COR-L47 (cell line): ENCODE results near the gene ADGRL3.

ENCODE experiments used
- DNase-seq: peaks from one replicate; lab custom pipeline; 2025; lab: John Stamatoyannopoulos, UW

The ADGRL3 gene

GRCh38 chr4:61996943-61997342 lies 796.8 kb downstream of the ADGRL3 start:
- no peak for DNase-seq

GRCh38 chr4:61997831-61998230 lies 797.7 kb downstream of the ADGRL3 start:
- DNase-seq, result no peak

GRCh38 chr4:62003695-62004094 lies 803.6 kb downstream of the ADGRL3 start:
- no peak for DNase-seq

- DNase-seq, result no peak
These were observed 804.8 kb downstream of the ADGRL3 start for GRCh38 chr4:62004881-62005280.

GRCh38 chr4:62006108-62006507 lies 806.0 kb downstream of the ADGRL3 start:
- DNase-seq, result no peak

GRCh38 chr4:62015043-62015739 lies 815.1 kb downstream of the ADGRL3 start:
- DNase-seq, result no peak

GRCh38 chr4:62018537-62018936 lies 818.4 kb downstream of the ADGRL3 start:
- DNase-seq, result no peak

- DNase-seq, result no peak
These were observed 823.5 kb downstream of the ADGRL3 start for GRCh38 chr4:62023633-62024032.

GRCh38 chr4:62028745-62029144 lies 828.6 kb downstream of the ADGRL3 start:
- peak; percentile 40 for DNase-seq

- no peak for DNase-seq
These were observed 830.8 kb downstream of the ADGRL3 start for GRCh38 chr4:62030958-62031357.

GRCh38 chr4:62037571-62037970 lies 837.4 kb downstream of the ADGRL3 start:
- no peak for DNase-seq

- no peak for DNase-seq
These were observed 851.2 kb downstream of the ADGRL3 start for GRCh38 chr4:62051332-62051731.

- DNase-seq, result no peak
These were observed 853.8 kb downstream of the ADGRL3 start for GRCh38 chr4:62053974-62054373.

GRCh38 chr4:62057031-62057430 lies 856.9 kb downstream of the ADGRL3 start:
- no peak for DNase-seq

GRCh38 chr4:62058571-62058970 lies 858.4 kb downstream of the ADGRL3 start:
- no peak for DNase-seq

GRCh38 chr4:62070291-62070852 lies 870.2 kb downstream of the ADGRL3 start:
- no peak for DNase-seq

GRCh38 chr4:62075089-62075488 lies 875.0 kb downstream of the ADGRL3 start:
- DNase-seq, result no peak

- no peak for DNase-seq
These were observed 875.4 kb downstream of the ADGRL3 start for GRCh38 chr4:62075521-62075920.

- DNase-seq, result no peak
These were observed 877.3 kb downstream of the ADGRL3 start for GRCh38 chr4:62077406-62077805.

- no peak for DNase-seq
These were observed 880.3 kb downstream of the ADGRL3 start for GRCh38 chr4:62080431-62080830.

GRCh38 chr4:62087706-62088105 lies 887.6 kb downstream of the ADGRL3 start:
- no peak for DNase-seq

- no peak for DNase-seq
These were observed 893.6 kb downstream of the ADGRL3 start for GRCh38 chr4:62093735-62094134.

- DNase-seq, result no peak
These were observed 896.8 kb downstream of the ADGRL3 start for GRCh38 chr4:62096881-62097280.

- DNase-seq, result no peak
These were observed 915.1 kb downstream of the ADGRL3 start for GRCh38 chr4:62115216-62115615.
